GM19351 (cell line): Measurements from ENCODE around the gene COG2.
"Not testable (repeated sequence)": the region's sequence is repeated elsewhere in the genome, so short reads cannot be mapped to it uniquely, and the experiment has no call there.

Experiments used
- ATAC-seq: cut with Tn5 transposase; IDR thresholded peaks from one replicate; pipeline ENCODE4 v1.9.1; 2021; ENCODE audit warnings: mild to moderate bottlenecking, moderate library complexity; ENCODE audit not compliant: unreplicated experiment

Gene COG2

GRCh38 chr1:230698964-230699363 is 56.7 kb downstream of the COG2 start:
- ATAC-seq = not testable (repeated sequence)

GRCh38 chr1:230699716-230700115 is 57.4 kb downstream of the COG2 start:
- ATAC-seq = no peak

DNA sequence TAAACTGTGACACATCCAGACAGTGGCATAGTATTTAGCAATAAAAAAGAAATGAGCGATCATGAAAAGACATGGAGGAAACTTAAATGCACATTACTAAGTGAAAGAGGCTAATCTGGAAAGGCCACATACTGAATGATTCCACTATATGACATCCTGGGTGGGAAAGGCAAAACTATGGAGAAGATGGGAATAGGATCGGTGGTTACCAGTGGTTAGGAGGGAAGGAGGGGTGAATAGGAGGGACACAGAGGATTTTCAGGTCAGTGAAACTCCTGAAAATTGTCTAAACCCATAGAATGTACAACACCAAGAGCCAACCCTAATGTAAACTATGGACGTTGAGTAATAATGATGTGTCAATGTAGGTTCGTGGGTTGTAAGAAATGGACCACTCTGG is 57.9 kb downstream of the COG2 start:
- no peak for ATAC-seq

DNA sequence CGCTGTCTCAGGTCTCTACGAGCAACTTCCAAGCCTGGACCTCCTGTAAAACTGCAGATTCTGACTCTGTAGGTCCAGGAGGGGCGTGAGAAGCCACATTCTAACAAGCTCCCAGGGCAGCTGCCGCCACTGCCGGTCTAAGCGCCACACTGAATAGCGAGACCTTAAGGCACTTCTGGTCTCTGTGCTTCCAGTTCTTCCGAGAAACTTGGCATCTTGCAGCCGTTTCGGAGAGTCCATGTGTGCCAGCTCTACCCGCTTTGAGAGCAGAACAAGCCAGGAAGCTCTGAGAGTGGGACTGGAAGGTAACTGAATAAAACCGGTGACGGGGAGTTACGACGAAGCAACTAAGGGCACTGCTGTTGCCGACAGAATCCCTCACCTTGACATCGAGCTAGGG is 59.2 kb downstream of the COG2 start:
- no peak for ATAC-seq

DNA sequence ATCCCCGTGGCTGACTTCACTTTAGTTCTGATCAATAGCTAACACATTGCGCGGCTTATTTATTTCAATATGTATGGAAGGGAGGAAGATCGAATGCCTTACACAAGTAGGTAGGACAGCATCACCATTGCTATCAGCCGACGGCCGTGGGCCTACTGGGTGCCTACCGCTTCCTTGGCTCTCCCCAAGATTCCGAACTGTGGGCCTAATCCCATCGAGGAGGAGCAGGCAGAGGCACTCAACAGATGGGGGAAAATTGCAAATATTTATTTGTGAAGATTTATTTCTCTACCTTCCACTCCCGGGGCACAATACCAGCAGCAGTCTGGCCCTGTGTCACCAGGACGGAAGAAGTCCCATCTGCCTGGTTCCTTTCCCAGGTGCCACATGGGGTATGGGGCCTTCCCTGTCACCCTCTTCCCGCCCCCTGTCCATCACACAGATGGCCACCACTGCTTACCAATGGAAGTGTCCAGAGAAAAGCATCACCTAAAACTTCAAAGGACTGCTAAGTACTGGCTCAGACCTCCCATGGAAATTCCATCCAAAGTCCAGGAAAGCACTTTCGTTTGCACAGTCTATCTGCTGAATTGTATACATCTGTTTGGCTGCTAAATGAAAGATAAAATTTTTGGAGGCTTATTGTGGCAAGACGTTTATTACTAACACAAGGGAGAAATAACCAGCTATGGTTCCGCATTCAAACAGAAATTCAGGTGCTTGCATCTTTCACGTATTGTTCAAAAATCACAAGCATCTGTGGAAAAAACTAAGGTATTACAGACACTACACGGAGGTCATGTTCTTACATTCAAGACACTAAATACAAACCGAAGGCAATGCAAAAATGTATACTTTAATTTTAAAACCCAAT is 59.9 kb downstream of the COG2 start:
- no peak for ATAC-seq

DNA sequence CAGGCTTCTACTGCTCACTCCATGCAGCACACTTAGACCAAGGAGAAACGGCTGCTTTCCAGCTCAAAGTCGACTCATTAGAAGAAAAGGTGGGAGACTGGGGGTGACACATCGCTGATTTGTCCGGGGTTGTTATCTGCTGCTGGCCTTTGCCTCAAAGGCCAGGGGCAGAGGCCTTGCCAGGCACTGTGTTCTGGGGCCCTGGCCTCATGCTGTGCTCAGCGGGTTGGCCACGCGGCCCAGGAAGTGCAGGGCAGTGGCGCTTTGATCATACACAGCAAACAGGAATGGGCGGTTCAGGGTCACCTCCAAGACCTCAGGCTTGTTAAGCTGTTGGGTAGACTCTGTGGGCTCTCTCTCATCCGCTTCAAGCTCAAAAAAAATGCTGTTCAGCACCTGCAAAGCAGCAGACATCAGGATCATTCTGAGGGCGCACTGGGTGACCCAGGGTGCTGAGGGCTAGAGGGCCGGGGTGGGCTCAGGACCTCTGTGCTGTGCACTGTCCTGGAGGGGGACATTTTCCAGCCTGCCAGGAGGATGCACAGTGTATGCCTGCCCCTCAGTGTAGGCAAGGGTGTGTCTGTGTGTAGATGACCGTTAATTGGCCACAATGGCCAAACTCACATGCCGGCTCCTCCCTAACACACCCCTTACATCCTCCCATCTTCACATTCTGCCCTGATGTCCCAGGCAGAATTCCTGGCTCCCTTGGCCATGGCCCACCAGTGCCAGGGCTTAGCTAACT is 60.8 kb downstream of the COG2 start:
- no peak for ATAC-seq

DNA sequence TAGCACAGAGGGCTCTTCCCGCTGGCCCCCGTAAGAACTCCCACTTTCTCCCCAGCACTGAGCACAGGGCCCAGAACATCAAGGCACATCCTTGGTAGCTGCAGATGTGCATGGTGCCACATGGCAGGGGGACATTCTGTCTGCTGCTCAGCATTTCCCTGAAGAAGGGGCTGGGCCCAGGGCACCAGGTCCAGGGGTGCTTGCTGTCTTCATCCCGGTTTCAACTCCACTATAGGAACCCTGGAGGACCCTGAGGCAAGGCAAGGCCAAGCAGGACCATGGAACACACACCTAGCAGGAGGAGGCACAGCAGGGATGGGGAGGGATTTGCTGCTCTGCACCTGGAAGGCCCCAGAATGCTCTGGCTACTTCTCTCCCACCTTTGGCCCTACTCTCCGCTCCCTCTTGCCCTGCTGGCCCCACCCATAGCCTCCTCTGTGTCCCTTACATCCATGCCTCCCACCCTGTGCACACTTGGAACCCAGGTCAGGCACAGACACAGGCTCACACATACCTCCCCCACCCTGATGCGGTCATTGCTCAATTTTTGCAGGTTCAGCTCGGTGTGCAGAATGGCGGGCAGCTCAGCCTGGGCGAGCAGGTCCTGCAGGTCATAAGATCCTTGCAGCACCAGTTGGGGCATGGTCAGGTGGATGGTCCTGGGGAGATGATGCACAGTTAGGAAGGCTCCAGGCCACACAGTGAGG is 61.6 kb downstream of the COG2 start:
- ATAC-seq = no peak

DNA sequence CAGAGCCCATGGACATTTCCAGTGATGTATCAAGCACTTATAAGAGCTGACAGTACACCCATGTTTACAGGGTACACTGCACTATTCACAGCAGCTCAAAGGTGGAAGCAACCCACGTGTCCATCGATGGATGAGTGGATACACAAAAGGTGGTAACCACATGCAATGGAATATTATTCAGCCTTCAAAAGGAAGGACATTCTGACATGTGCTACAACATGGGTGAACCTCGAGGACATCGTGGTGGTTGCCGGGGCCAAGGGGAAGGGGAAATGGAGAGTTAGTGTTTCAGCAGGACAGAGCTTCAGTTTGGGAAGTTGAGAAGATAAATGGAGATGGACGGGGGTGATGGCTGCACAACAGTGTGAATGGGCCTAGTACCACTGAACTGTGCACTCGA is 62.5 kb downstream of the COG2 start:
- ATAC-seq = no peak

DNA sequence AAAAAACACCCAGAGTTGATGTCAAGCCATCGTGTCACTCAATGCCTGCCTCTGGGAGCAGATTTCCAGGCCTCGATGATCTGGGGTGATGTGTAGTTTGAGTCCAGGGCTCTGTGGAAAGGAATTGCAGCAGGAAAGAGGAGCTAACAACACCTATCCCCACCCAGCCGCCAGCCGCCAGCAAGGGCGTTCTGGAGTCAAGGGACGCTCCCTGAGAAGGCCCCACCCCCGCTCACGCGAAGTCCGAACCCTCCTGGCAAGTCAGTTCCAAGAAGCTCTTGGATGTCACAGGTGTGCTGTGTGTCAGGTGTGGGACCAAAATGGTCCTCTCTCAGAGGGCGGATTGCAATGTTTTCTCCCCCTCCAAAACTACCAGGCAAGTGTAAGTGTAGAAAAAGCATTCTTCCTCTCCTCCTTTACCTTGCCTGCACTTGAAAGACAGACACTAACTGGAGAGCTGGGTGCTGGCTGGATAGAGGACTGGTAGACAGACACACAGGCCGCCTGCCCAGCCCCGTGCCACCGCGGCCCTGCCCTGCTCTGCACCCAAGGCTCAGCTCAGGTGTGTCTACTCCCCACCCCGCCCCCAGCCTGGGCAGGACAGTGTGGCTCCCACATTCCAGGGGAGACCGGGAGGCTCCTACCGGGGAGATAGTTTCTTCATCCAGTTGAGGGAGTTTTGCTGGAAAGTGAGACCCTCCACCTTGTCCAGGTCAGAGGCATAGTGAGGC is 63.2 kb downstream of the COG2 start:
- no peak for ATAC-seq

DNA sequence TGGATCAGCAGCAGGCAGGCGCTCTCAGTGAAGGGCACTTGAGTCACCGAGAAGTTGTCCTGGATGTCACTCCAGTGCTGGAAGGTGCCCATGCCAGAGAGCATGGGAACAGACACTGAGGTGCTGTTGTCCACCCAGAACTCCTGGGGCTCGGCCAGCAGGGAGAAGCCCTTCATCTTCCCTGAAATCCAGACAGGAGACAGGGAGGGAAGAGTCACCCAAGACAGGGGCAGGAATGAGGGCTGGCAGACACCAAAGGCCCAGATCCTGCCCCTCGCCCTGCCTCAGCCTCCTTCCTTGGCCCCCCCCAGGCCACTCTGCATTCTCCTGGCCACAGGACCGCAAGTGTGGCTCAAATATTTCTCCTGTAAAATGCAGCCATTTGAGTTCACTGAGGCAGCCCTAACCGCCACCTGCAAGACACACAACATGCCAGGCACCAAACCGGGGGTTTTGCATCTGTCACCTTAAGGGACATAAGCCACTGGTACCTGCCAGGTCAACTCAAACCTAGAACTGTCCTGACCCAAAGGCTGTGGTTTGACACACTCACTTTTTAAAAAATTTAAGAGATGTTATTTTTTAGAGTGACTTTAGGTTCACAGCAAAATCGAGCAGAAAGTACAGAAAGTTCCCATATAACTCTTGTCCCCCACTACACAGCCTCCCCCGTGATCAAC is 63.9 kb downstream of the COG2 start:
- ATAC-seq = no peak

DNA sequence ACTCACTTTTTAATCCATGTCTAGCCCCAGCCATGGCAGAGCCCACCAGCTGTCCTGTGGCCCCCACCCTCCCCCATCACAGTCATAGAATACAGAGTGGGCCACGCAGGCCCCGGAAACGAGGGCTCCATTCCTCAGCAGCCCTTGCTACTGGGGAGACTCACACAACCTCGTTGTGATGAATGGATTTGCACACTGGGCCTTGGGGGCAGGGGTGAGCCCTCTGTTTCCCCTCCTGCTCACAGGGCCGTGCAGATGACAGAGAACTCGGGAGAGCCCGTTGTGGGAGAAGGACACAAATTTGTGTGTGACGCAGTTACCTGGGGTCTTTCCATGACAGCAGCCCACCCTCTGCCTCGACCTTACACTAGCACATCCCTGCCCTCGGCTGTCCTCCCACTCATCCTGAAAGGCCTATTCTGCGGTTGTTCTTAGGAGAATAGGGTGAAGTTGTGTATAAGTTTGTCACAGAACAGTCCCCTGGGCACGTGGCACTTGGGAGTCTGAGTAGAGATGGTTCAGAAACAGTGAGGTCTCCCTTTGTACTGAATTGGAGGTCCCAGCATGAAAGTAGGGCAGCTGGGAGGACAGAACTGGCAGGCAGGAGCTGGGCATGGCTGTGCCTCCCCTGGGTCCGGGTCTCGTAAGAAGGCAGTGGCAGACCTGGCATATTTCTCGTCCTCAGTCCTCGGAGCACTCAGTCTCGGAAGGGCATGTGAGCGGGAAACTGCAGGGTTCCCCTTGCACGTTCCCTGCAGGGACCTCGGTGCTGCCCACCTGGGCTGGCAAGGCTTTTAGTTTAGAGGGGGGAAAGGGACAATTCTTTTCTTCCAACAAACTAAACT is 64.8 kb downstream of the COG2 start:
- no peak for ATAC-seq

- ATAC-seq = no peak
Measured at GRCh38 chr1:230707732-230708630, 65.7 kb downstream of the COG2 start.

DNA sequence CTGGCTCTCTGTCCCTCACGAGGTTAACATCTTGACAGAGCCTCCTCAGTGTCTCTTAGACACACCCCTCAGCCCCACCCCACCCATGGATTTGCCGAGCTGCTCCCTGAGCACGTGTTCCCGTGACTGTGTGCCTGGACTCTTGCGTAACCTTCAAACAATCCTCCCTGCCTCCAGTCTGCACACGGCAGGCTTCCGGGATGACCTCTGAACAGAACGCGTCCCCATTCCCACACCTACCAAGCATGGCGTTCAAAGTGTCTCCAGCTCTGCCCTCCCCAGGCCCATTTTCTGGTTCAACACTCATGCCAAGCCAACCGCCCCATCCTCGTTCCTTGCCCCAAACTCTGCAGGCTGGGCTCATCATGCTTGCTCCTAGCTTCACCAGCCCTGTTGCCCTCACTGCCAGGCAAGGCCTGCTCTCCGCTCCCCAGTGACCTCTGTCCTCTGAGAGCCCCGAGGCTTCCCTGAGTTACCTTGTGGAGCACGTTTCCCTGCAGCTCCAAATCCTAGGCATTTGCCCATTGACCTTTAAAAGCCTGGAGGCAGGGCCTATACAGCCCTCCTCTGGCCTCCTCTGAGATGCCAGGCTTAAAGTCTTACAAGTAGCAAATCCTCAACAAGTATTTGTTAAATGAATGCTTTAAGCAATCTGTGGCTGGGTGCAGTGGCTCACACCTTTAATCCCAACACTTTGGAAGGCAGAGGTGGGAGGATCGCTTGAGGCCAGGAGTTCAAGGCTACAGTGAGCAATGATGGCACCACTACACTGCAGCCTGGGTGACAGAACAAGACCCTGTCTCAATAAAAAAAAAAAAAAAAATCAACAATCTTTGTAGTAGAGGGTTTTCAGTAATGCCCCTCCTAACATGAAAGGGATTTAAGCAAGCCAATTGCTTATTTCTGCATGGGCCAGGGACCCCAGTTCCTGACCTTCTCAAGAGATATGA is 66.6 kb downstream of the COG2 start:
- ATAC-seq = no peak

DNA sequence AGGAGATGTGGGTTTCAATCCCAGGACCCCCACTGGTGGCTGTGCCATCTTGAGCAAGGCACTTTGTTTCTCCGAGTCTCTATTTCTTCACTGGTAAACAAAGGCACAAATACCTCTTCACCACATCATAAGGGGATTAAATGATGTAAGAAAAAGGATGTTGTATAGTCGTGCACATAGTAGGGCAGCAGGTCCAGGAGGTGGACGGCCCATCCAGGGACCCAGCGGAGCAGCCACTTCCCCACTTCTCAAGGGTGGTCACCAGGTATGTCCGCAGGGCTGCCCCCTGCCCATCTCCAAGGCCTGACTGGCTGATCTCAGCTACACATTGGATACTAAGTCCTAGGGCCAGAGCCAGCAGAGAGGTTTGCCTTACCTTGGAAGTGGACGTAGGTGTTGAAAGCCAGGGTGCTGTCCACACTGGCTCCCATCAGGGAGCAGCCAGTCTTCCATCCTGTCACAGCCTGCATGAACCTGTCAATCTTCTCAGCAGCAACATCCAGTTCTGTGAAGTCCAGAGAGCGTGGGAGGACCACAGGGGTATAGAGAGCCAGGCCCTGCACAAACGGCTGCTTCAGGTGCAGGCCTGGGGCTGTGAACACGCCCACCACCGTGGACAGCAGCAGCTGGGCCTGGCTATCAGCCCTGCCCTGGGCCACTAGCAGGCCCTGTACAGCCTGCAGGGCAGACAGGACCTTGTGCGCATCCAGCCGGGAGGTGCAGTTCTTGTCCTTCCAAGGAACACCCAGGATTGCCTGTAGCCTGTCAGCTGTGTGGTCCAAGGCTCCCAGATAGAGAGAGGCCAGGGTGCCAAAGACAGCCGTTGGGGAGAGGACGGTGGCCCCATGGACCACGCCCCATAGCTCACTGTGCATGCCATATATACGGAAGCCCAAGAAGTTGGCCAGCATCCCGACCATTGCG is 67.6 kb downstream of the COG2 start:
- no peak for ATAC-seq

- ATAC-seq = no peak
Measured at GRCh38 chr1:230710543-230710904, 68.2 kb downstream of the COG2 start.

GRCh38 chr1:230711245-230711644 is 69.0 kb downstream of the COG2 start:
- ATAC-seq = no peak
